Suppressor macrophage treated with lipopolysaccharide for 4 hours (primary cell): Measurements from ENCODE around the gene TMED1.
A peak's percentile ranks its signal among the peaks of the same experiment; 100 is the strongest.
"Not testable (repeated sequence)": the region's sequence is repeated elsewhere in the genome, so short reads cannot be mapped to it uniquely, and the experiment has no call there.

ENCODE experiments used
- DNase-seq: peaks from one replicate; pipeline ENCODE4 v3.0.0-alpha.2; 2020

The TMED1 gene, protein sequence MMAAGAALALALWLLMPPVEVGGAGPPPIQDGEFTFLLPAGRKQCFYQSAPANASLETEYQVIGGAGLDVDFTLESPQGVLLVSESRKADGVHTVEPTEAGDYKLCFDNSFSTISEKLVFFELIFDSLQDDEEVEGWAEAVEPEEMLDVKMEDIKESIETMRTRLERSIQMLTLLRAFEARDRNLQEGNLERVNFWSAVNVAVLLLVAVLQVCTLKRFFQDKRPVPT

DNA sequence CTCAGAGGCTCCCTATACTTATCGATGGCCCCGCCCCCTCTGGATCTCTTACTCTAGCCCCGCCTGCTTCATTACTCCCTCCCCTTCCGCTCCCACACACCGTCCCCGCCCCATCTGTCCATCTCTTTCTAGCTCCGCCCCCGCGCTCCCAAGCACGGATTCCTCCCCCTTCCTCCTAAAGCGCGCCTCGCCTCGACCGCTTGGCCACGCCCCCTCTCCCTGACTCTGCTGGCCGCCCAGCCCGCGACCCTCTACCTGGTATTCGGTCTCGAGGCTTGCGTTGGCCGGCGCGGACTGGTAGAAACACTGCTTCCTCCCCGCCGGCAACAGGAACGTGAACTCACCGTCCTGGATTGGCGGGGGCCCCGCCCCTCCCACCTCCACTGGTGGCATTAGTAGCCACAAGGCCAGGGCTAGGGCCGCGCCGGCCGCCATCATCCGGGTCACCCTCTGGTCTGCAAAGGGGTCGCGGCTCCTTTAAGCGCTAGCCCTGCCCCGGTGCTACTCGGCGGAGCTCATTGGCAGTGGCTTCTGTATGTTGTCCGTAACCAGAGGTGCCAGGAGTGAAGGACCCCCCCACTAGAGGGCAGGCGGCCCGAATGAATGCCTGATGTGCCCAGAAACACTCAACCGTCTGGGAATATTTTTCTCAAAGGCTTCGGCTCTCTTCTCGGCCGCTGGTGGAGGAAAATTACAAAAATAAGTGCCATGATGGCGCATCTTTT, at the start of gene TMED1:
TMED1 (minus strand) TSS at position 459 of the 725 bp plus-strand sequence; CDS start at position 438, 21 bp downstream.
- DNase-seq, result peak; percentile 99

DNA sequence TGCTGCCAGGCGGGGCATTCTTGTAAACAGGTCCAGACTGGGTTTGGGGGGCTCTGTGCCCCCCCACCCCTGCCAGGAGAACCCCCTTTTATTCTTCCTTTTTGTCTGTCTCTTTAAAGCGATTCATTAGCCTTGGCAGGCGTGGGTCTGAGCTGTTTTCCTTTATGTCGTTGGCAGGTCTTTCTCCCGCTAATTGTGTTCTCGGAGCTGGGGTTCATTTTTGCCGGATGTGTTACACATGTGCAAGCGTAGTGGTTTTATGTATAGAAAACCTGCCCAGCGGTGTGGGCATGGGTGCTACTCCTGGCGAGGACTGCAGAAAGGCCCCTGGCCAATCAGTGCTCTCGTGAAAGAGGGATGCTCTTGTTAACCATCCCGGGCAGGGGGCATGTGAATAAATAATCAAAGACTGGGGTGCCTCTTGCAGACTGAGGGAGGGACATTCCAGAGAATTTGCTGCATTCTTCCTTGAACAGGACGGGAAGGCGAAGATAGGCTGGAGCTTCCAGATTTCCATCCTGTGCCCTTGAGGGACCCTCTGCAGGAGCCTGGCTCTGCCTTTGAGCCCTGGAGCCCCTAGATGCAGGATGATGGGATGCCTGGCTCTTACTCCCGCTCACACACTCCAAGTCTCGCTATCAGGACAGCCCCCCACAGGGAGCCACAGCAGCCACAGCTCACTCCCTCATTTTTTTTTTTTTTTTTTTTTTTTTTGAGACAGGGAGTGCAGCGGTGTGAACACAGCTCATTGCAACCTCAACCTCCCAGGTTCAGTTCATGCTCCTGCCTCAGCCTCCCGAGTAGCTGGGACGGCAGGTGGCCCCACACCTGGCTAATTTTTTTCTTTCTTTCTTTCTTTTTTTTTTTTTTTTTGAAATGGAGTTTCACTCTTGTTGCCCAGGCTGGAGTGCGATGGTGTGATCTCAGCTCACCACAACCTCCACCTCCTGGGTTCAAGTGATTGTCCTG, 49.5 kb upstream of the TMED1 start:
- no peak for DNase-seq

DNA sequence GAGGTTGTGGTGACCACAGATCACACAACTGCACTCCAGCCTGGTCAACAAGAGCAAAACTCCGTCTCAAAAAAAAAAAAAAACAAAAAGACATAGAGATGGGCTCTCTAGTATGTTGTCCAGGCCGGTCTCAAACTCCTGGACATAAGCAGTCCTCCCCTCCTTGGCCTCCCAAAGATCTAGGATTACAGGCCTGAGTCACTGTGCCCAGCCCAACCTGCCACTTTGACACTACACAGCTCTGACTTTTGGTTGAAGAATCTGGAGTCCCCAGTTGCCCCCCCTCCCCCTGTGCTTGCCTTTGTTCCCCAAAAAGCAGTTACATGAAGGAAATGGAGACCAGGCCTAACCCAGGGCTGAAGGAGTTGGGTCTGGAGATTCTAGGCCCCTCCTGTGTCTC, 48.3 kb upstream of the TMED1 start:
- no peak for DNase-seq

DNA sequence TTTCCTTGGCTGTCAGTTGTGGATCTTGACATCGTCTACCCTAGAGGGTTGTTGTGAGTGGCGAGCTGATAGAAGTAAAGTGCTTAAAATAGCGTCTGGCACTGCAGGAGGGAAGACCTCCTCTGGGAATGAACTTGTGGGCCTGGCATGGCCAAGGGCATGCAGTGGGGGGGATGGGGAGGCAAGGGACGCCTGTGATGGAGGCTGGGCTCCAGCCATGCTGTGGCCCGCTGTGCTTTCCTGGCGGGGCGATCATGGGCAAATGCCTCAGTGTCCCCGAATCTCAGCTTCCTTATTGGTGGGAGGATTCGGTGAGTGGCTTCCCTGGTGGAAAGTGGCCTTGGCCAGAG, 46.1 kb upstream of the TMED1 start:
- DNase-seq, result no peak

DNA sequence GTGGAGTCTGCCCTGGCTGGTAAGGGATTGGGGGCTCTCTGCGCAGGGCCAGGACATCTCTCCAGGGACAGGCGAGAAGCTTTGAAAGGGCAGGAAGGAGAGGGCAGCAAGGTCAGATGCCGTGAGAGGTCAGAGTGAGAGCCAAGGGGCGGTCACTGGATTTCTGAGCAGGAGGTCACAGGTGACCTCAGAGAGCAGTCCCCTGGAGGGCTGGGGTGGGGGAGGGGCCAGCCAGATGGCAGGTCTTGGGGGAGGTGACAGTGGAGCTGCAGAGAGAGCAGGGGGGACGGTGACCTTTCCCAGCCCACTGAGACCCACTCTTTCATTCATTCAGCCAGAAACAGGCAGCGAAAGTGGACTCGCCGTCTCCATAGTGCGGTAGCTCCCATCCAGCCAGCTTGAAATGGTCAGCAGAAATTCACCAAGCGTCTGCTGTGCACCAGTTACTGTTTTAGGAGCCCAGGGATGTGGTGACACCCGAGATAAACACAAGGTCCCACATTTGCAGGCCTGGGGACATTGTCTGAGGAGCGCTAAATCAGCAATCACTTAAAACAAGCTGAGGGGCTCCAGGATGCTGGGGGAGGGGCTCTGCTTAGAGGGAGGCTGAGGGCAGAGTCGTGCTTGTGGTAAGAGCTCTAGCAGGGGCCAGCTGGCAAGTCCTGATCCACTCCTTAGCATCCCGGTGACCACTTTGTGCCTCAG, 45.5 kb upstream of the TMED1 start:
- DNase-seq, result no peak

DNA sequence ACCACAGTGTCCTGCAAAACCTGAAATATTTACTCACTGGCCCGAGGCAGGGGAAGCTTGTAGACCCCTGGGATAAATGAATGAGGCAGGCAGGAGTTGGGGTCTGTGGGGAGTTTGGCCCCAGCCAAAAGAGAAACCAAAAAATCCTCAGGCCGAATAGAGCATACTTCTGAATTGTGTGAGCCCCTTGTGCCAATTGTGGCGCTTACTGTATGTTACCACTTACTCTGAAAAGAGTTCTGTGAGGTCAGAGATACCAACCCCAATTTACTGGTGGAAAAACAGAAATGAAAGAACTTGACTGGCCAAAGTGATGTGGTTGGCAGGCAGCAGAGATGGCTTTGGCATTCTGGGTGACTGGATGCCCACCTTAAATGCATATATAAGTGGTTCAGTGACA, 42.2 kb upstream of the TMED1 start:
- peak; percentile 13 for DNase-seq

DNA sequence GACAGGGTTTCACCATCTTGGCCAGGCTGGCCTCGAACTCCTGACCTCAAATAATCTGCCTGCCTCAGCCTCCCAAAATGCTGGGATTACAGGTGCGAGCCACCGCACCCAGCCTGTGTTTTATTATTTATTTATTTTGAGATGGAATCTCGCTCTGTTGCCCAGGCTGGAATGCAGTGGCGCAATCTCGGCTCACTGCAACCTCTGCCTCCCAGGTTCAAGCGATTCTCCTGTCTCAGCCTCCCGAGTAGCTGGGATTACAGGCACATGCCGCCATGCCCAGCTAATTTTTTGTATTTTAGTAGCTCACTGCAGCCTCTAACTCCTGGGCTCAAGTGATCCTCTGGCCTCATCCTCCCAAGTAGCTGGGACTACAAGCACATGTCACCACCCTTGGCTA, 41.6 kb upstream of the TMED1 start:
- DNase-seq, result not testable (repeated sequence)

DNA sequence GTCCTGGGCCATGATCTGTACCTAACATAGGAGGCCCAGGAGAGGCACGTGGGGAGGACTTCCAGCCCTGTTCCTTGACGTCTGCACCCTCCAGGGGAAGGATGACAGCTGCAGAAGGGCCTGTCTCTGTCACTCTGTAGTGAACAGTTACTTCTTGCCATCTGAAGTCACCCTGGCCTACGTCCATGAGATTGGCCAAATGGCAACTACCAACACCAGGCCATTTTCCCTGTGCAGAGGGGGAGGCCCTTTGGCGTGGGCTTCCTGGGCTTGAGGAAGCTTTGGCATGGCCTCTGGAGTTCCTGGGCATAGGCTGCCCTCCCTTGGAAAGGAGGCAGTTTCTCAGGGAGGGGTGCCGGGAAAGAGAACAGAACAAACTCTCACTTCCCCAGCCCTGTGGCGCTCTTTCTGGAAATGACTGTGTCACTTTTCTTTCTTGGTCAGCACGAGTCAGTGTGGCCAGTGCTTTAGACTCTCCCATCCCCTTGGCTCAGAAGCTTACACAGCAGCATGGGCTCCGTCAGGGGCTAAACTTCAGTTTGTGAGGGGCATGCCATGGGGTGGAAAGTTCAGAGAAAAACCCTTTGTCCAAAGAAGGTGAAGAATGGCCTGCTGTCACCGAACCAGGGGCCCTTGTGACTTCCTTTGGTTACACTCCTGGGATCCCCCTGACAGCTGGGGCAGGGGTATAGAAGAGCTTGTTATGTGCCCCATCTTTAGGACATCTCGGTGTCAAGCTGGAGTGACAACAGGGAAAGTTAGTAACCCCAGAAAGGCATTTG, 40.6 kb upstream of the TMED1 start:
- DNase-seq, result peak; percentile 94

DNA sequence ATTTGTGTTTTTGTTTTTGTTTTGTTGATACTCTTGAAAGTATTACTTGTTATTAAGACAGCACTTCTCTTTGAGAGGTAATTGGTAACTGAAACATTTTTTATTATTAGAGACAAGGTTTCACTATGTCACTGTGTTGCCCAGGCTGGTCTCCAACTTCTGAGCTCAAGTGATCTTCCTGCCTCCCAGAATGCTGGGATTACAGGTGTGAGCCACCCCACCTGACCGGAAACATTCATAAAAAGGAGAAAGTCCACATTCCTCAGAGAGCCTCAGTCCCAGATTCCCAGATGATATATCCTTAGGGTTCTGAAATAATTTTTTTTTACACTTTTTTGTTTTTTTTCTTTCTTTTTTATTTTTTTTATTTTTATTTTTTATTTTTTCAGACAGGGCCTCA, 38.0 kb upstream of the TMED1 start:
- DNase-seq, result no peak

DNA sequence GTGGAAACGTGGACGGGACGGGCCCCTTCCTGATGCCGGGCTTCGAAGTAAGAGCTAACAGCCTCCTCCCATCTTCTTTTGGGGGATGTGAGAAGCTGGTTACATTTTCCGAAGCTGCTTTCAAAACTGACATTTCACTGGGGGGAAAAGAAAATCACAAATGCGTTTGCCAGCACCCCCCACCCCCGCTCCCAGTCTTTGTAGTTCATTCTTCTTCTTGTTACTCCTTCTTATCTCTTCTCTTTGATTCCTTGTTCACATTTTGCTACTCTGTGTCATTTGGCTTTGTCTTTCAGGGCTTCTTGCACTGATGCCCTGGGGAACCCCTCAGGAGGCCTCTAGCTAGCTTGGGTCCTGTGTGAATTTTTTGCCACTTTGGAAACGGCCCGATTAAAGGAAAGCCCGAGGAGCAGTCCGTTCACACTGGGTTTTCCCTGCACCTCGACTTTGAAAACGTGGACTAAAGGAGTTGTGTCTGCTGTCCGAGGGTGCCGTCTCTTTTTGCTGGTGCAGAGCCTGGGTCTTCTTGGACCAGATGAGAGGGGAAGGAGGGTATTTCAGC, 36.6 kb upstream of the TMED1 start:
- DNase-seq, result no peak

DNA sequence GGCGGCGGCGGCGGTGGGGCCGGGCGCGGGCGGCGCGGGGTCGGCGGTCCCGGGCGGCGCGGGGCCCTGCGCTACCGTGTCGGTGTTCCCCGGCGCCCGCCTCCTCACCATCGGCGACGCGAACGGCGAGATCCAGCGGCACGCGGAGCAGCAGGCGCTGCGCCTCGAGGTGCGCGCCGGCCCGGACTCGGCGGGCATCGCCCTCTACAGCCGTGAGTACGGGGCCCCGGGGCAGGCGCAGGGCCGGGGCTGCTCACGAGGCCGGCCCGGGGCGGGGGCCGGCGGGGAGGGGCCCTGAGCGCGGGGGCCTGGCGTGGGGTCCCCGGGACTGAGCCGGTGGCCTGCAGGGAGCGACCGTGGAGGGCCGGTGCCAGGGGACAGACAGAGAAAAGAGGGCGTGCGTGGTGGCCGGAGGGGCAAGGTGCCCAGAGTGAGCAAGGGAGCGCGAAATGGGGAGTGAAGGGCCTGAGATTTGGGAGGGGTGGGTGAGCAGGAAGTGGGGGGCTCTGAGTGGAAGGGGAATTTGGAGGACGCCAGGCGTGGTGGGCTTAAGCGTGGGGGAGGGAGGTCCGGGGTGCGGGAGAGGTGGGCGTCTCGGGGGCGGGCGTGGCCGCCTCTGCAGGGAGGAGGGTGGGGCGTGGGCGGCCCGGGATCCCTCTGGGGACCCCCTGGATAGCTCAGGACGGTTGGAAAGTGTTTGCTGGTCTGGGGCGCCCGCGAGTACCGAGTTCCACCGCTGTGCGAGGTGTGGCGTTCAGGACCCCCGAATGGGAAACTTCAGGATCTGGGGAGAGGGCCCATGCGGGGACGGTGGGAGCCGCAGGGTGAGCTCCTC, 35.9 kb upstream of the TMED1 start:
- DNase-seq, result peak; percentile 37

DNA sequence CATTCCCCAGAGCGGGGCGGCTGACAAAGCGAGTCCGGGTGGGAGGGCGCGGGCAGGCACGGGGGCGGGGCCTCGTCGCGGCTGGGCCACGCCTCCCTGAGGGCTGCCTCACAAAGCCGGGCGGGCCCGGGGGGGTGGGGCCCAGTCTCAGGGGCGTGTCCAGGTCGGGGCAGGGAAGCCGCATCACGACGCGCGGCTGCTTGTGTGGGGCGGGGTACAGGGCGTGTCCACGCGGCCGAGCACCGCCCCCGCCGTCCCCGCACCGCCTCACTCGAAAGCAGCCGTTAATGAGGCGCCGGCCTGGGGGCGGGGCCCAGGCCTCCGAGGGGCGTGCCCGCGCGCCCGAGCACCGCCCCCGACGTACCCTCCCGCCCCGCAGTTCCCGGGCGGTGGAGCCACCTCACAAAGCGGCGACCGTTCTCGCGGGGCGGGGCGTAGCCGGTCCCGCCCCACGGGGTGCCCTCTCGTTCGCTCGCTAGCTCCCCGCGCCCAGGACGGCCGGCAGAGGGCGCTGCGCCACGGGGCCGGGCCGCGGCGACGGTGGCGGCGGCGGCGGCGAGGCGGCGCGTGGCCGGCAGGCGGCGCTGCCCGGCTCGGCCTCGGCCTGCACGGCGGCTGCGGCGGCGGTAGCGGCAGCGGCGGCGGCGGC, 35.1 kb upstream of the TMED1 start, which contains the start of gene CARM1:
CARM1 (plus strand) TSS at position 599 of the 649 bp plus-strand sequence. CDS start 150 bp downstream, outside the sequence.
- peak; percentile 99 for DNase-seq

DNA sequence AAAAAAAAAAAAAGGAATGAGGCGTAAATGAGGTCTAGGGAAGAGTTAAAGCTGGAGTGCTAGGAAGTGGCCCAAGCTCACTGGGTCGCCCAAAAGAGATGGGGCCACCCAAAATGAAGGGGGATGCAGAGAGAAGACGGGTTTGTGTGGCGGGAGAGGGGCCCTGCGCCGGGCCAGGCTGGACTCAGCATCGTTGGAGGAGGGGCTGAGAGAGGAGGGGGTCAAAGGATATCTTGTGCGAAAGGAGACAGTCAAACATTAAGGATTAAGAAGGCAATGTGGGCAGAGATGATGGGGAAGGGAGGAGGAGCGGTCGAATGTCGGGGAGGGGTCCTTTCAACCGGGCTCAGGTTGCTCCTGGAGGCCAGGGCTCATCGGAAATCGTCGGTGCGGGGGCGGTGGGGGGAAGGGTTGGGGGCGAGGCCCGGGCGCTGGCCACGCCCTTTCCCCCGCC, 34.5 kb upstream of the TMED1 start:
- no peak for DNase-seq

DNA sequence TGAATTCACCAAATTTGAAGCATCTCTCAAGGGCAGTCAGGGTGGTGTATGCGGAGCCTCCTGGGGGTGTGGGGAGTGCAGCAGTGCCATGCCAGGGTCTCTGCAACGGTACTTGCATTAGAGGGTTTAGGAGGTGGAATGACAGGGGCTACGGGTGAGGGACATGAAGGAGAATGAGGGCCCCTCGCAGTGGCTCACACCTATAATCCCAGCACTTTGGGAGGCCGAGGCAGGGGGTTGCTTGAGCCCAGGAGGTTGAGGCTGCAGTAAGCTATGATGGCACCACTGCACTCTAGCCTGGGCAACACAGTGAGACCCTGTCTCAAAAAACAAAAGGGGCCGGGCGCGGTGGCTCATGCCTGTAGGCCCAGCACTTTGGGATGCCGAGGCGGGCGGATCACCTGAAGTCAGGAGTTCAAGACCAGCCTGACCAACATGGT, 33.9 kb upstream of the TMED1 start:
- not testable (repeated sequence) for DNase-seq

DNA sequence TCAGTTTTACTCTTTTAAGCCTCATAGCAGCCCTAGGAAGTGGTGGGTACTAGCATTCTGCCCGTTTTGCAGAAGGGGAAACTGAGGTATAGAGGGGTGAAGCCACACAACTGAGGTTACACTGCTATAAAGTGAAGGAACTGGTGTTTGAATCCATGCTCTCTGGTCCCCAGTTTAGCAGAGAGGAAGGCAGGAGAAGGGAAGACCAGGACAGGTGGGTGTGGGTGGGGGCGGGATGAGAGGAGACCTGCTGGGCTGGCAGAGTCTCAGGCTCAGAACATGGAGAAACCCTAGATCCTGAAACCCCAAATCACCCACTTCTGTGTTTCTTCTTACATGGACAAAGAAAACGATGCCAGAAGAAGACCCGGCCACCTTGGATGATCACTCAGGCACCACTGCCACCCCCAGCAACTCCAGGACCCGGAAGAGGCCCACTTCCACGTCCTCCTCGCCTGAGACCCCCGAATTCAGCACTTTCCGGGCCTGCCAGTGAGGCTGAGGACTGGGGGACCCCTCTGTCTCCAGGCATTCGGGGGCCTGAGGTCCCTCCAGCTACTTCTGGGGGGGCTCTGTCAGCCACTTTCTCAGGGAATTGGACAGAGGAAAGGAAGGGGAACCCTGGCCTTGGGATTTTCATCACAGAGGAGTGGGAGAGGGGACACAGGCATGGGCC, 33.0 kb upstream of the TMED1 start:
- DNase-seq, result no peak

DNA sequence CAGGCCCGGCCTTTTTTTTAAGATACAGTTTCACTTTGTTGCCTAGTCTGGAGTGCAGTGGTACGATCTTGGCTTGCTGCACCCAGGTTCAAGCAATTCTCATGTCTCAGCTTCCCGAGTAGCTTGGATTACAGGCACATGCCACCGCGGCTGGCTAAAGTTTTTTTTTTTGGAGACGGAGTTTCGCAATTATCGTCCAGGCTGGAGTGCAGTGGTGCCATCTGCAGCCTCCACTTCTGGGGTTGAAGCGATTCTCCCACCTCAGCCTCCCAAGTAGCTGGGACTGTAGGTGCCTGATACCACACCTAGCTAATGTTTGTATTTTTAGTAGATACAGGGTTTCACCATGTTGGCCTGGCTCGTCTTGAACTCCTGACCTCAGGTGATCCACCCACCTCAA, 30.5 kb upstream of the TMED1 start:
- no peak for DNase-seq

DNA sequence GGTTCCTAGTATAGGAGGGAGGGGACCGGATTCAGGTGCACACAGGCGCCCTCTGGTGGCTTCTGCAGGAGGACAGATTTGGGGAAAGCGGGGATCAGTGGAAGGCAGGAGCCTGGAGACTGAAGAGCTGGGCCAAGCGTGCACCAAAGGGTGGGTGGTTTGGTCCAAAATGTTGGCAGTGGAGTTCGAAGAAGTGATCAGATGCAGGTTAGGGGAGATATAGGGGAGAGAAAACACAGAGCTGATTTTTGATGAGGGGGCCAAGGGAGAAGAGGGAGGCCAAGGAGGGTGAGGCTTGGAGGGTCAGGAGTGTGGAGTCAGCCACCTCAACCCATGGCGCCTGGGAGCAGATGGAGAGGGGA, 28.5 kb upstream of the TMED1 start:
- DNase-seq, result peak; percentile 86

DNA sequence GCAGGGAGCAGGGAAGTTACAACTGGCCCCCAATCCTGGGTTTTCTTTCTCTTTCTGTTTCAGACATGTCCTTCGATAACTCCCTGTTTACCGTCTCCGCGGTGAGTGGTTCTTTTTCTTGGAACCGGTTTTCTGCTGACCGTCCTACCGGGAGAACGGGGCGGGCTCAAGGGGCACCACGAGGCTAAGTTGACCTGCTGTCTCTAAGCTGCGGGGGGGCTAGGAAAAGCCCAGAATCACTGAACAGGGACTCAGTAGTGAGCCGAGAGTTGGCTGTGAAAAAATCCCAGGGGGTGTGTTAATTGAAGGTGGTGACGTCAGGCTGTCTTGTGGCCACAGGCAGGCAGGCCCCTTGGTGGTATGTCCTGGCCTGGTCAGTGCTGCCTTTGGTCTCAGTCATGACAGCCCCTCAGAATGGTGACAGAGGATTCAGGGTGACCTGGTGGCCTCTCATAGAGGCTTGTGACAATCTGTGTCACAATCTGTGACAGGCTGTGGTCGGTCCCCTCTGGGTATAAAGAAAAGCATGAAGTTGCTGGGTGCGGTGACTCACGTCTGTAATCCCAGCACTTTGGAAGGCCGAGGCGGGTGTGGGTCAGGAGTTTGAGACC, 27.2 kb upstream of the TMED1 start:
- peak; percentile 68 for DNase-seq

DNA sequence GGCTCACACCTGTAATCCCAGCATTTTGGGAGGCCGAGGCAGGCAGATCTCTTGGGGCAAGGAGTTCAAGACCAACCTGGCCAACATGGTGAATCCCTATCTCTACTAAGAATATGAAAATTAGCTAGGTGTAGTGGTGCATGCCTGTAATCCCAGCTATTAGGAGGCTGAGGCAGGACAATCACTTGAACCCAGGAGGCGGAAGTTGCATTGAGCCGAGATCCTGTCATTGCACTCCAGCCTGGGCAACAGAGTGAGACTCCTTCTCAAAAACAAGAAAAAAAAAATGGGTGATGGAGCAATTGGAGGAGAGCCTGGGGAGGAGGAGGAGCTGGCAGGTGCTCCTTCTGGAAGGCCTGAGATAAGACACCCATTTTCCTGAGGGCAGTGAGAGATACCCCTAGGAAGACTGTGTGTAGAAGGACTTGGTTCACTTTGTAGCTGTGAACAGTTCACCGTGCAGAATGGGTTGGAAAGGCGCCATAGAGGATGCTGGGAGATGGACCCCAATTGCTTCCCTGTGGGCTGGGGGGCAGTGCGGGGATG, 26.6 kb upstream of the TMED1 start:
- DNase-seq, result no peak
